GM21360 (cell line): Measurements from ENCODE around the gene PGPEP1.

Experiments used
- ATAC-seq: cut with Tn5 transposase; IDR thresholded peaks from one replicate; pipeline ENCODE4 v1.9.1; 2021; ENCODE audit warnings: mild to moderate bottlenecking, moderate library complexity; ENCODE audit not compliant: unreplicated experiment

Gene PGPEP1, protein sequence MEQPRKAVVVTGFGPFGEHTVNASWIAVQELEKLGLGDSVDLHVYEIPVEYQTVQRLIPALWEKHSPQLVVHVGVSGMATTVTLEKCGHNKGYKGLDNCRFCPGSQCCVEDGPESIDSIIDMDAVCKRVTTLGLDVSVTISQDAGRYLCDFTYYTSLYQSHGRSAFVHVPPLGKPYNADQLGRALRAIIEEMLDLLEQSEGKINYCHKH

GRCh38 chr19:18340190-18340989 lies at the start of gene PGPEP1:
Gene PGPEP1 (plus strand): TSS chr19:18340598. CDS start chr19:18340682, 84 bp downstream.
- no peak for ATAC-seq

DNA sequence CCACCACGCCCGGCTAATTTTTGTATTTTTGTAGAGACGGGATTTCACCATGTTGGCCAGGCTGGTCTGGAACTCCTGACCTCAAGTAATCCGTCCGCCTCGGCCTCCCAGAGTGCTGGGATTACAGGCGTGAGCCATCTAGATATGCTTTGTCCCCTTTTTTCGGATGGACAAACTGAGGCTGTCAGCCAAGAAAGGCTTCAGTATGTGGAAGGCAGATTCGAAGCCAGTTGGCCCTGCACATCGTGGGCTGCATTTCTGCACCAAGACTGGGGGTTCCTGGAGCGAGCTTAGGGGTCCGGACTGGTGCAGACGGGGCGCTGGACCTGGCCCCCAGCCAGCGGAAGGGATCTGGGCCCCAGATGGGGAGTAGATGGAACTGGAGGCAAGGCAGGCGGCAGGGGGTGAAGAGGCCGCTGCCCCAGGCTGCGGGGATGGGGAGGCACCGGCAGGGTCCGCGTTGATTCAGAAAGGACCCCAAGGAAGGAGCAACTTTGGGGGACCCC lies 49.3 kb upstream of the PGPEP1 start:
- no peak for ATAC-seq

DNA sequence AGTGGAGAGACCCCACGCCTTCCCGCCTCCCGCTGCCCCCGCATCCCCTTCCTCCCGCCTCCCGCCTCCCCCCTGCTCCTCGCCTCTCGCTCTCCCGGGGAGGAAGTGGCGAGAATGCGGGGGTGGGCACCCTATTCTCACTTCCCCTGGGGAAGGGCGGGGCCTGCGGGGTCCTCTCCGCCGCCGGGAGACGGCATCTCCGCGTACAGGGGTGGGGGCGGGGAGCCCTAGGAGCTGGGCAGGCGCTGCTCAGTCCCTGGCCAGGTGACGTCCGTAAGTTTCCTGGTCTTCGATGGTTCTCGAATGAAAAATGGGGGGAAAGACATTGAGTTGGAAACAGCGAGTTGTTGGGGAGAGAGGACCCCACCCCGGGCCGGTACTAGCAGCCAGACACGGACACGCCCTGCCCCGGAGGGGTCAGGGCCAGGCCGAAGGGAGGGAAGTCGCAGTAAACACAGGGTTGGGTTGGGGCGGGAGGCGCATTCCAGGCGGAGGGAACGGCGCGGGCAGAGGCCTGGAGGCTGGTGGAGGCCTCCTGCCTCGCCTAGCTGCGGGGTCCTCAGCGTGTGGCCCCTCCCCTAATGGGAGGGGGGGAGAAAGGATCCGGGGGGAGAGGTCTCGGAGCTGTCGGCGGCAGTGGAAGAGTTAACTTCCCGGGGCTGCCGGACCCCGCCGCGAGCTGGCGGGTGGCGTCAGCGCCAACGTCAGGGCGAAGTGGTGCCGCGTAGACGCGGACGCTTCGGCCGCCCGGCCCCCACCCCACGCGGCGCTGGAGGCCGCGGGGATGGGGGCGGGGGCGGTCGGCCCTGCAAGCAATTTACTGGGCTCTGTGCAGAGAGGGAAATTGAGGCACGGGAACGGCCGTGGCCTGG lies 48.6 kb upstream of the PGPEP1 start:
- no peak for ATAC-seq

DNA sequence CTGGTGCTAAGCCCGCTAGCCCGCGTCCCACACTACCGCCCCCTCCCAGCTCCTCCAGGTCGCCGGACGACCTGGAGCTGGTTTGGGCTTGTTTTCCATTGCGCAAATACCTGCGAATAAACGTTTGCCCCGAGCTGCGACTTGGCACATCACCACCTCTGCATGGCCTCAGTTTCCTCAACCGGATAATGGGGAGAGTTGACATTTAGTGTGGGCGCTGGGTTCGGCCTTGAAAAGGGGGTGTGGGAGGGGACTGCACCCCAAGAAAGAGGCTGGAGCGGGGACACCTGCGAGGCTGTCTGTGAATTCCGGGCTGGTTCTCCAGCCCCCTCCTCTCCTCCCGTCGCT lies 48.0 kb upstream of the PGPEP1 start:
- ATAC-seq: no peak

GRCh38 chr19:18292810-18293641 lies 47.4 kb upstream of the PGPEP1 start:
- no peak for ATAC-seq

GRCh38 chr19:18293642-18294466 lies 46.5 kb upstream of the PGPEP1 start:
- no peak for ATAC-seq

- ATAC-seq: no peak
Observed at GRCh38 chr19:18294467-18294864, 45.9 kb upstream of the PGPEP1 start.

GRCh38 chr19:18295034-18295451 lies 45.4 kb upstream of the PGPEP1 start:
- no peak for ATAC-seq

DNA sequence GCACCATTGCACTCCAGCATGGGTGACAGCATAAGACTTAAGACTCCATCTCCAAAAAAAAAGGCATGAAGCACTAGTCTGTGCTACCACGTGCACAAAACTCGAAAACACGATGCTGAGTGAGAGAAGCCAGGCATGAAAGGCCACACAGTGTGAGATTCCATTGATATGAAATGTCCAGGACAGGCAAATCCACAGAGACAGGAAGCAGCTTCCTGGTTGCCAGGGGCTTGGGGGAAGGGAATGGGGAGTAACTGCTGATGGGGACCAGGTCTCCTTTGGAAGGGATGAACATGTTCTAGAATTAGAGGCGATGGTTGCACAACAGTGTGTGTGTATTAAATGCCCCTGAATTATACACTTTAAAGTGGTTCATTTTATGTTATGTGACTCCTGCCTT lies 43.1 kb upstream of the PGPEP1 start:
- ATAC-seq: no peak

GRCh38 chr19:18298601-18299000 lies 41.8 kb upstream of the PGPEP1 start:
- no peak for ATAC-seq

- no peak for ATAC-seq
Observed at GRCh38 chr19:18299654-18300053, 40.7 kb upstream of the PGPEP1 start.

GRCh38 chr19:18300930-18301717 lies 39.3 kb upstream of the PGPEP1 start:
- no peak for ATAC-seq

GRCh38 chr19:18301718-18302111 lies 38.7 kb upstream of the PGPEP1 start:
- no peak for ATAC-seq

- ATAC-seq: no peak
Observed at GRCh38 chr19:18304208-18304457, 36.3 kb upstream of the PGPEP1 start.

- no peak for ATAC-seq
Observed at GRCh38 chr19:18304458-18305310, 35.7 kb upstream of the PGPEP1 start.

DNA sequence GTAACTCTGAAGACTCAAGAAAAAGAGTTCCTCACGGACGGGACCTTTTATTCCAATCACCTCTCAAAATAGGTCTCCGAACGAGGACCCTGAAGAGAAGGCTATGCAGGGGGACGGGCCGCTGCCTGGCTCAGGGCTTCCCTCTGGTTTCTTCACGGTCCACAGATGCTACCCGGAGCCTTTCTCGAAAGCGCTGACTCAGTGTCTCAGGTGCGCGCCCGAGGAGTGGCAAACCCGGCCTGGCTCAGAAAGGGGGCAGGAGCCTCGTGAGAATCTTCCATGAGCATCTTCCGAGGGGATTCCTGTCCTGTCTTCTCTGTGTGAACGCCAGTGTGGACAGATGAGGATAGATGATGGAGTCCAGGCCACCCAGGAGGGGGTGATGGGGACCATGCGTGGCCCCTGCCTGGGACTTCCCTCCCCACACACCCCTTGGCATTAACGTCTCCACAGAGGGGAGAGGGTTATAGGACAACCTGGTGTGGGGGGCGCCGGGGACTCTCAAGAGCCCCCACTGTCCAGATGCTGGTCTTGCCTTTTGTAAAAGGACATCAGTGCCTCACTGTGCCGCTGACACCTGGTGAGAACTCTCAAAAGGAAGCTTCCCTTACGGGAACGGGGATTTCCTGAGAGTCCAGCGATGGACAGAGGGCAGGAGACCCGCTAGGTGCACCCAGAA lies 34.0 kb upstream of the PGPEP1 start:
- no peak for ATAC-seq

GRCh38 chr19:18306888-18307260 lies 33.5 kb upstream of the PGPEP1 start:
- no peak for ATAC-seq

DNA sequence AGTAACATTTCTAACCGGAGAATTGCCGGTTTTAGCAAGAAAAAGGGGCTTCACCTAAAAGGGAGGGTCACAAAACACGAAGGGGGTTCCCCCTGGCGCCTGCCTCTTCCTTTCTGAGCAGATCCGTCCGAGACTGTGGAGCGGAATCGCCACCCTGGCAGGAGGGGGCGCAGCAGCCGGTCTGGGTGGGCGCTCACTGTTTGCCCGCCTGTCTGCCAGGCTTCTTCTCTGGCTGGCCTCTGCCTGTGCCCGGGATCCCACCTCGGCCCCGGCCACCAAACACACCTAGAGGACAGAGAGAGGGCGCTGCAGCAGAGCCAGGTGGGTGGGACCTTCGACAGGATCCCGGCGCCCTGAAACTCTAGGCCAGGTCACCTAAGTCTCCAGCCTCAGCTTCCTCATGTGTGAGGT lies 33.1 kb upstream of the PGPEP1 start:
- no peak for ATAC-seq
